Gastroesophageal sphincter (tissue), 3 donors: ENCODE measurements around the gene GNPTAB.

Experiments
- EP300 ChIP-seq: sonication (generic); formaldehyde crosslinking; IDR thresholded peaks from one replicate; pipeline ENCODE4 v1.6.1; 2017; ENCODE audit warnings: antibody characterized with exemption, mild to moderate bottlenecking
- POLR2A ChIP-seq, 2 donors: fragments of 450-650 bp; IDR thresholded peaks; one replicate each; pipeline ENCODE4 v1.6.1; 2017; ENCODE audit warnings: antibody characterized with exemption in 2 of 2, mild to moderate bottlenecking in 2 of 2, moderate library complexity in 1 of 2
- POLR2AphosphoS5 ChIP-seq: sonication (generic); formaldehyde crosslinking; IDR thresholded peaks from one replicate; pipeline ENCODE4 v1.6.1; 2017; ENCODE audit warnings: antibody characterized with exemption
- TF ChIP-seq, protein P1 (sequence below), 4 experiments: fragments of 200-600 bp in 2 of 4; fragments of 450-650 bp in 2 of 4; sonication (generic) in 1 of 4; IDR thresholded peaks; one replicate each; pipeline ENCODE4 v1.5.1; 2017 to 2019; ENCODE audit warnings: antibody characterized with exemption in 4 of 4, mild to moderate bottlenecking in 2 of 4, moderate library complexity in 2 of 4

DNA sequence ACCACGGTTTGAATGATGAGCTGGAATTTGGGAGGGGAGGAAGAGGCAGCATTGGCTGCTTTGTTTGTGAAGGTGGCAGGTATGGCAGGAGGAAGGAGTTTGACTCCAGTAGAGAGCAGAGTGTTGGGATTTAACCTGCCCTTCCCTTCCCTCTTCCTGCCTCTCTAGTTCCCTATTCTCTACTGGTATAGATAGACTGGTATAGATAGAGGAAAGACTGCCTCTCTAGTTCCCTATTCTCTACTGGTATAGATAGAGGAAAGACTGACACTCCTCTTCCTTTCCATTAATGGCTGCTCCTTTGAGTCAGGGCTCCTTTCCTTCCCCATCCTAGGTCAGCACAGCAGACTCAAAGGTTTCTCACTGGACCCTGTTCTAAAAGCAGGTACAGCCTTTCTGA, 83.1 kb downstream of the GNPTAB start:
- TF ChIP-seq POLR2A (IDR thresholded peaks at IDR 0.05) (no peak), POLR2AphosphoS5 (no peak), EP300 (no peak)
- TF ChIP-seq, protein P1, sequence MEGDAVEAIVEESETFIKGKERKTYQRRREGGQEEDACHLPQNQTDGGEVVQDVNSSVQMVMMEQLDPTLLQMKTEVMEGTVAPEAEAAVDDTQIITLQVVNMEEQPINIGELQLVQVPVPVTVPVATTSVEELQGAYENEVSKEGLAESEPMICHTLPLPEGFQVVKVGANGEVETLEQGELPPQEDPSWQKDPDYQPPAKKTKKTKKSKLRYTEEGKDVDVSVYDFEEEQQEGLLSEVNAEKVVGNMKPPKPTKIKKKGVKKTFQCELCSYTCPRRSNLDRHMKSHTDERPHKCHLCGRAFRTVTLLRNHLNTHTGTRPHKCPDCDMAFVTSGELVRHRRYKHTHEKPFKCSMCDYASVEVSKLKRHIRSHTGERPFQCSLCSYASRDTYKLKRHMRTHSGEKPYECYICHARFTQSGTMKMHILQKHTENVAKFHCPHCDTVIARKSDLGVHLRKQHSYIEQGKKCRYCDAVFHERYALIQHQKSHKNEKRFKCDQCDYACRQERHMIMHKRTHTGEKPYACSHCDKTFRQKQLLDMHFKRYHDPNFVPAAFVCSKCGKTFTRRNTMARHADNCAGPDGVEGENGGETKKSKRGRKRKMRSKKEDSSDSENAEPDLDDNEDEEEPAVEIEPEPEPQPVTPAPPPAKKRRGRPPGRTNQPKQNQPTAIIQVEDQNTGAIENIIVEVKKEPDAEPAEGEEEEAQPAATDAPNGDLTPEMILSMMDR (IDR thresholded peaks at IDR 0.05), result no peak
